Fibroblast of lung (primary cell): ENCODE data around the gene MKNK1.

Experiments
- EZH2 ChIP-seq: IDR thresholded peaks from 2 replicates; pipeline ENCODE4 v1.5.1; 2012; ENCODE audit warnings: low read length, control low read depth, mild to moderate bottlenecking; ENCODE audit errors: missing control alignments
- TF ChIP-seq, protein P1 (sequence below), 2 donors: IDR thresholded peaks in 1 of 2; conservative IDR thresholded peaks in 1 of 2; 1 replicate in 1 of 2; 2 replicates in 1 of 2; pipeline ENCODE4 v1.5.1; 2011 to 2012; ENCODE audit warnings: low read length in 2 of 2, control low read depth in 1 of 2, inconsistent platforms in 1 of 2, low read depth in 1 of 2, mild to moderate bottlenecking in 1 of 2

DNA sequence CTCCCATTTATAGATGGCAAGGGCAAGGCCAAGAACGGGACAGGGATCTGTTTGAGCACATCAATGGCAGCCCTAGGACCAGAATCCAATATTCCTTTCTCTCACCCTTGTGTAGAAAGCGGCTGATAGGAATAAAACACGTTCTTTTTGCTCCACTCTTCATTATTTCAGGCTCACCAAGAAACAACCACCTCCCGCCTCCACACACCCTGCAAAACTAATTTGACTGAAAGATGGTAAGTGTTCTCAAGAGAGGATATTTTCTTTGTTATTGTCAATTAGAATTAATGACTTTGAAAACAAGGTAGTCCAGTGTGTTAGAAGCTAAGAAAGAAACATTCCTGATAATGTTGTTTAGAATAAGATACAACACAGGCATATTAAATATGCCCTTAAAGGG, 40.7 kb downstream of the MKNK1 start:
- TF ChIP-seq, protein P1, sequence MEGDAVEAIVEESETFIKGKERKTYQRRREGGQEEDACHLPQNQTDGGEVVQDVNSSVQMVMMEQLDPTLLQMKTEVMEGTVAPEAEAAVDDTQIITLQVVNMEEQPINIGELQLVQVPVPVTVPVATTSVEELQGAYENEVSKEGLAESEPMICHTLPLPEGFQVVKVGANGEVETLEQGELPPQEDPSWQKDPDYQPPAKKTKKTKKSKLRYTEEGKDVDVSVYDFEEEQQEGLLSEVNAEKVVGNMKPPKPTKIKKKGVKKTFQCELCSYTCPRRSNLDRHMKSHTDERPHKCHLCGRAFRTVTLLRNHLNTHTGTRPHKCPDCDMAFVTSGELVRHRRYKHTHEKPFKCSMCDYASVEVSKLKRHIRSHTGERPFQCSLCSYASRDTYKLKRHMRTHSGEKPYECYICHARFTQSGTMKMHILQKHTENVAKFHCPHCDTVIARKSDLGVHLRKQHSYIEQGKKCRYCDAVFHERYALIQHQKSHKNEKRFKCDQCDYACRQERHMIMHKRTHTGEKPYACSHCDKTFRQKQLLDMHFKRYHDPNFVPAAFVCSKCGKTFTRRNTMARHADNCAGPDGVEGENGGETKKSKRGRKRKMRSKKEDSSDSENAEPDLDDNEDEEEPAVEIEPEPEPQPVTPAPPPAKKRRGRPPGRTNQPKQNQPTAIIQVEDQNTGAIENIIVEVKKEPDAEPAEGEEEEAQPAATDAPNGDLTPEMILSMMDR (conservative IDR thresholded peaks at IDR 0.05 in 1 of 2, IDR thresholded peaks at IDR 0.05 in 1 of 2; ENCODE audit: low read depth in 1 of 2, low read length in 2 of 2): no peak
- no peak for TF ChIP-seq EZH2
